Measurements from ENCODE around the gene PDE2A. TPM values are rescaled to one million over a fixed set of nuclear protein-coding genes. Genes with fewer than 3 reads are reported as not detected.

PDE2A gene
- polyA plus RNA-seq, 3 donors = 0.18 to 1.7 (median 0.53) TPM

- no peak for DNase-seq
These were observed 103.1 kb downstream of the PDE2A start for GRCh38 chr11:72570893-72571661.

More at GRCh38 chr11:72570893-72571661, 103.1 kb downstream of the PDE2A start:
- Mint-ChIP-seq H3K4me3 (no peak overlapping the region), H3K9me3 (peaks cover 0 to 3% (median 0%) of the 10 kb centered on the region in 7 donors), H3K27ac (peak overlapping the region; percentile 0 to 95 (median 90)), H3K4me1 (peaks cover 38% of the 10 kb centered on the region), H3K27me3 (ENCODE audit: low read depth in 3 of 3) (peaks cover 8 to 15% (median 13%) of the 10 kb centered on the region in 3 donors), H3K36me3 (peaks cover 0 to 2% of the 10 kb centered on the region in 2 donors)
- Histone ChIP-seq H3K36me3 (replicated peaks in 1 of 2; ENCODE audit: control insufficient read depth in 1 of 2, insufficient read depth in 2 of 2, low read length in 2 of 2) (no peaks in the 10 kb centered on the region), H3K4me2 (replicated peaks; ENCODE audit: extremely low read depth, low read length, poor library complexity, severe bottlenecking) (no peak overlapping the region), H3K9ac (ENCODE audit: insufficient read depth, low read length, poor library complexity, severe bottlenecking) (no peak overlapping the region), H3K4me1 (ENCODE audit: control insufficient read depth in 1 of 2, insufficient read depth in 2 of 2, low read length in 2 of 2) (peaks cover 13 to 20% of the 10 kb centered on the region in 2 donors), H3K27ac (ENCODE audit: low read depth in 1 of 2, low read length in 2 of 2) (no peak overlapping the region), H4K20me1 (ENCODE audit: insufficient read depth, low read length) (no peaks in the 10 kb centered on the region), H3K9me3 (replicated peaks in 1 of 2; ENCODE audit: control insufficient read depth in 1 of 2, insufficient read depth in 1 of 2, low read length in 2 of 2) (no peaks in the 10 kb centered on the region), H3K27me3 (ENCODE audit: control insufficient read depth in 2 of 2, insufficient read depth in 2 of 2, low read length in 2 of 2) (no peaks in the 10 kb centered on the region), H3K4me3 (replicated peaks in 1 of 3; ENCODE audit: low read depth in 2 of 3, low read length in 3 of 3) (no peak overlapping the region), H3K79me2 (ENCODE audit: insufficient read depth, low read length) (no peaks in the 10 kb centered on the region), H2AFZ (ENCODE audit: insufficient read depth, low read depth, low read length, poor library complexity, severe bottlenecking) (no peak overlapping the region)
- intact Hi-C loops (cut with micrococcal nuclease) = no loop called here
- WGBS (ENCODE audit: insufficient coverage) = 96% methylated on average over 4 of the region's 10 CpGs
- TF ChIP-seq, protein P1, sequence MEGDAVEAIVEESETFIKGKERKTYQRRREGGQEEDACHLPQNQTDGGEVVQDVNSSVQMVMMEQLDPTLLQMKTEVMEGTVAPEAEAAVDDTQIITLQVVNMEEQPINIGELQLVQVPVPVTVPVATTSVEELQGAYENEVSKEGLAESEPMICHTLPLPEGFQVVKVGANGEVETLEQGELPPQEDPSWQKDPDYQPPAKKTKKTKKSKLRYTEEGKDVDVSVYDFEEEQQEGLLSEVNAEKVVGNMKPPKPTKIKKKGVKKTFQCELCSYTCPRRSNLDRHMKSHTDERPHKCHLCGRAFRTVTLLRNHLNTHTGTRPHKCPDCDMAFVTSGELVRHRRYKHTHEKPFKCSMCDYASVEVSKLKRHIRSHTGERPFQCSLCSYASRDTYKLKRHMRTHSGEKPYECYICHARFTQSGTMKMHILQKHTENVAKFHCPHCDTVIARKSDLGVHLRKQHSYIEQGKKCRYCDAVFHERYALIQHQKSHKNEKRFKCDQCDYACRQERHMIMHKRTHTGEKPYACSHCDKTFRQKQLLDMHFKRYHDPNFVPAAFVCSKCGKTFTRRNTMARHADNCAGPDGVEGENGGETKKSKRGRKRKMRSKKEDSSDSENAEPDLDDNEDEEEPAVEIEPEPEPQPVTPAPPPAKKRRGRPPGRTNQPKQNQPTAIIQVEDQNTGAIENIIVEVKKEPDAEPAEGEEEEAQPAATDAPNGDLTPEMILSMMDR (IDR thresholded peaks at IDR 0.05) = no peak
